Cardiac muscle cell (in vitro differentiated cells and primary cell): ENCODE results near the gene RTL10. TPM values are rescaled to one million over a fixed set of nuclear protein-coding genes. Genes with fewer than 3 reads are reported as not detected.
A peak's percentile ranks its signal among the peaks of the same experiment; 100 is the strongest.

Experiments used
- DNase-seq, 2 donors: peaks; one replicate each; pipeline versions ENCODE4 v3.0.0 to v3.0.0-alpha.2; 2010 to 2017; ENCODE audit warnings: low read depth in 1 of 2, low spot score in 1 of 2
- H3K27ac ChIP-seq: fragments of 200-600 bp; sonication (generic); 2 replicates; pipeline ENCODE4 v1.5.1; 2016
- H3K27me3 ChIP-seq: fragments of 200-600 bp; sonication (generic); 2 replicates; pipeline ENCODE4 v1.6.0; 2016; ENCODE audit warnings: control low read depth
- H3K36me3 ChIP-seq: fragments of 200-600 bp; sonication (generic); 2 replicates; pipeline ENCODE4 v1.5.1; 2016; ENCODE audit warnings: control low read depth
- H3K4me1 ChIP-seq: fragments of 200-600 bp; sonication (generic); 2 replicates; pipeline ENCODE4 v1.8.1; 2017; ENCODE audit warnings: low read depth, mild to moderate bottlenecking, mixed run types
- H3K4me3 ChIP-seq: fragments of 200-600 bp; sonication (generic); 2 replicates; pipeline ENCODE4 v1.5.1; 2016; ENCODE audit warnings: mild to moderate bottlenecking
- H3K9me3 ChIP-seq: fragments of 200-600 bp; sonication (generic); 2 replicates; pipeline ENCODE4 v1.5.1; 2017; ENCODE audit warnings: low read depth, mild to moderate bottlenecking, control low read depth
- polyA plus RNA-seq: library from polyadenylated mRNA; unstranded; fragments of >200 nt; fragmentation: Nextera tagmentation; extraction: Ambion mirVana; gene quantifications from 2 replicates; pipeline ENCODE4 v1.2.1, GENCODE V29; 2016
- total RNA-seq: library from RNA; depleted of rRNA; stranded (reverse); fragments of >200 nt; gene quantifications from 2 replicates; pipeline ENCODE4 v1.2.3, GENCODE V29; 2016
- TF ChIP-seq, protein P1 (sequence below): IDR thresholded peaks from 2 replicates; pipeline ENCODE4 v1.5.1; 2012; ENCODE audit warnings: low read depth, mild to moderate bottlenecking, low read length

Gene RTL10
- total and polyA plus RNA-seq, 2 experiments from 2014 or later = 11.9 to 20.9 TPM

- no peak for DNase-seq
- Histone ChIP-seq H3K27ac (peak overlapping the region; percentile 67), H3K9me3 (no peaks in the 10 kb centered on the region), H3K36me3 (no peaks in the 10 kb centered on the region), H3K4me1 (peaks cover 15% of the 10 kb centered on the region), H3K27me3 (no peaks in the 10 kb centered on the region), H3K4me3 (no peak overlapping the region)
- TF ChIP-seq, protein P1, sequence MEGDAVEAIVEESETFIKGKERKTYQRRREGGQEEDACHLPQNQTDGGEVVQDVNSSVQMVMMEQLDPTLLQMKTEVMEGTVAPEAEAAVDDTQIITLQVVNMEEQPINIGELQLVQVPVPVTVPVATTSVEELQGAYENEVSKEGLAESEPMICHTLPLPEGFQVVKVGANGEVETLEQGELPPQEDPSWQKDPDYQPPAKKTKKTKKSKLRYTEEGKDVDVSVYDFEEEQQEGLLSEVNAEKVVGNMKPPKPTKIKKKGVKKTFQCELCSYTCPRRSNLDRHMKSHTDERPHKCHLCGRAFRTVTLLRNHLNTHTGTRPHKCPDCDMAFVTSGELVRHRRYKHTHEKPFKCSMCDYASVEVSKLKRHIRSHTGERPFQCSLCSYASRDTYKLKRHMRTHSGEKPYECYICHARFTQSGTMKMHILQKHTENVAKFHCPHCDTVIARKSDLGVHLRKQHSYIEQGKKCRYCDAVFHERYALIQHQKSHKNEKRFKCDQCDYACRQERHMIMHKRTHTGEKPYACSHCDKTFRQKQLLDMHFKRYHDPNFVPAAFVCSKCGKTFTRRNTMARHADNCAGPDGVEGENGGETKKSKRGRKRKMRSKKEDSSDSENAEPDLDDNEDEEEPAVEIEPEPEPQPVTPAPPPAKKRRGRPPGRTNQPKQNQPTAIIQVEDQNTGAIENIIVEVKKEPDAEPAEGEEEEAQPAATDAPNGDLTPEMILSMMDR = no peak
These were observed 20.4 kb upstream of the RTL10 start for GRCh38 chr22:19875061-19875530.

DNA sequence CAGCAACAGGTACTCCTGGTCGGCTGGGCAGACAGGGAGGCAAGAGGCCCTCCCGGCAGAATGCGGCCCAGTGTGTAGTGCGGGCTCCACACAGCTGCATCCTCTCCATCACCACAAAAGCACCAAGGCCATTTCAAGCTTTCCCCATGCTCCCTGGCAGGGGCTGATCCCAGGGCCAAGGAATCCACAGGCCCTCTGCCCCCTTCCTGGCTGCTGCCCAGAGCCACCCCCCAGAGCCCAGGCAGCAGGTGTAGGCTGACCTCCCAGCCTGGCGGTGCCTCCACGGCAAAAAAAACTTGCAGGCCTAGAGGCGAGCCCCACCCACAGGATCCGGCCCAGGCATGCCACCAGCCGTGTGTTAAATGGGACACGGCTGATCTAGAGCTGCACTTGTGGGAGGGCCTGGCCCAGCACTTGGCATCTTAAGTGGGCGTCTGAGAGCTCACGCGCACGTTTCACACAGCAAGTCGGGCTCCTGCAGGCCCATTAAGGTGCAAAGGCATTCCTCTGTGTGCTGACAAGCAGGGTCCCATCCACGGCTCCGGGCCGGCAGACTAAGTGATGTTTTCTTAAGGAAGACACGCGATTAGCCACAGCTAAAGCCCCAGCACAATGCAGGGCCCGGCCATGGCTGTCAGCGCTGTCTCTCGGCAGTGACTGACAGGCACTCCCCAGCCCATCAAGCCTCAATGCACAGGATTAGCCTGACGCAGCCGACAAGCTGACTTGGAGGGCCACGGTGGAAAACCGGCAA lies 19.8 kb upstream of the RTL10 start:
- H3K36me3 ChIP-seq = no peaks in the 10 kb centered on the region
- no peaks in the 10 kb centered on the region for H3K9me3 ChIP-seq
- H3K4me3 ChIP-seq = no peak overlapping the region
- peak overlapping the region; percentile 67 for H3K27ac ChIP-seq
- H3K27me3 ChIP-seq = no peaks in the 10 kb centered on the region
- peaks cover 15% of the 10 kb centered on the region for H3K4me1 ChIP-seq
- TF ChIP-seq, protein P1 = no peak
- peak in 1 of 2 donors; percentile 87 for DNase-seq

- no peak overlapping the region for H3K4me3 ChIP-seq
- no peaks in the 10 kb centered on the region for H3K36me3 ChIP-seq
- H3K9me3 ChIP-seq = no peaks in the 10 kb centered on the region
- peaks cover 15% of the 10 kb centered on the region for H3K4me1 ChIP-seq
- H3K27ac ChIP-seq = peak overlapping the region; percentile 67
- DNase-seq = no peak
- TF ChIP-seq, protein P1 = no peak
- H3K27me3 ChIP-seq = no peaks in the 10 kb centered on the region
These were observed 19.3 kb upstream of the RTL10 start for GRCh38 chr22:19873960-19874306.

DNA sequence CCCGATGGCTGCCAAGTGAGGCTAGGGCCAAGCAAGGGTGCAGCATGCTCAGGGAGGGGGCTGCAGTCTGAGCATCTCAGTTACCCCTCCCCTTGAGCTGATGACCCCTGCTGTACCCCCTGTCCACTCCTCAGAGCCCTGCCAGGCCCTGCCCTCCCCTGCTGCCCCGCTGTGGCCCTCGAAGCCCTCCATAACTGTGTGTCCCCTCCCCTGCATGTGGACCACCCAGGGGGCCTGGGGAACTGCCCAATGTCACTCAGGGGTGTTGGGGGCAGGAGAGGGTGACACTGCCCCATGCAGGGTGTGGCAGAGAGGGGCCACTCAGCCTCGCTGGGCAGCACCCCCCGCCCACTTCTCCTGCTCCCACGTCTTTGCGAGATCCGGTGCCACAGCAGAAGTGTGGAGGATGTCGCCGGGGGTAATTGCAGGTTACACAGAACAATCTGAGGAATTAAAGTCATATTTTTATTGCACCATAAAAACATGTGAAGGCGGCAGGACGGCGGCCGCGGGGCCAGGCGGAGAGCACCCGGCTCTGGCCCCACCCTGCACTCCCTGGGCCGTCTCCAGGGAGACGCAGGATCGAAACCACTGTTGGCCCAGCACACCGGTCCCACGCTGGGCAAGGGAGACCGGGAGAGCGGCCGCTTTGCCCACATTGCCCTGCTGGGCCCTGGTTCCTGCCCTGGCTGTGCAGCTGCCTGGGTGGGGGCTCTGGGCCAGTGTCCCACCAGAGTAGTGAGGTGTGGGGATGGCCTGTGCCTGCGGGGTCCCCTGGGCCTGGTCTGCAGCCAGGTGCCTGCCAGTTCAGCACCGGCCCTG lies 18.7 kb upstream of the RTL10 start:
- no peaks in the 10 kb centered on the region for H3K27me3 ChIP-seq
- no peak overlapping the region for H3K27ac ChIP-seq
- no peak for DNase-seq
- H3K9me3 ChIP-seq = no peaks in the 10 kb centered on the region
- peaks cover 15% of the 10 kb centered on the region for H3K4me1 ChIP-seq
- TF ChIP-seq, protein P1 = no peak
- H3K36me3 ChIP-seq = no peaks in the 10 kb centered on the region
- H3K4me3 ChIP-seq = no peak overlapping the region

DNA sequence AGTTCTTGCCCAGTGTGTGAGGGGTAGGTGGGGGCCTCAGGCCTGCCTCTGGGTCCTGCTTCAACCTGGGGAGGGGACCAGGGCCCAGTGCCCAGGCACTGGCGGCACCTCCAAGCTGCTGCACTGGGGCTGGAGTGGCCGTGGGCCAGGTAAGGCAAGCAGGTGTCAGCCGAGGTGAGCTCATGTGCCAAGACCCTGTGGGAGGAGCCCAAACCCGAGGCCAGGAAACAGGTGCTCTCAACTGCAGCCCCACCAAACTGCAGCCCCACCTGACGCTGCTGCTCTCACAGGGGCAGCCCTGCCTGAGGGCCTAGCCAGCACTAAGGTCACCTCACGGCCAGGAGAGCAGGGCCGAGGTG lies 18.1 kb upstream of the RTL10 start:
- TF ChIP-seq, protein P1 = no peak
- DNase-seq = no peak

More for the DNA sequence above, 18.1 kb upstream of the RTL10 start:
- H3K4me3 ChIP-seq = no peak overlapping the region
- no peak overlapping the region for H3K27ac ChIP-seq
- H3K4me1 ChIP-seq = peaks cover 15% of the 10 kb centered on the region
- no peaks in the 10 kb centered on the region for H3K9me3 ChIP-seq
- no peaks in the 10 kb centered on the region for H3K36me3 ChIP-seq
- no peaks in the 10 kb centered on the region for H3K27me3 ChIP-seq
